T-cell (primary cell): ENCODE measurements around the gene MOK. TPM values are rescaled to one million over a fixed set of nuclear protein-coding genes. Genes with fewer than 3 reads are reported as not detected.

ENCODE experiments used
- ATAC-seq, 4 experiments: fragments of 200-7000 bp in 3 of 4; fragments of 150-1000 bp in 1 of 4; cut with Tn5 transposase; replicated peaks in 1 of 4; 1 replicate in 3 of 4; 2 replicates in 1 of 4; pipeline ENCODE4 v1.10.0; 2021; ENCODE audit warnings: moderate library complexity in 3 of 4, mild to moderate bottlenecking in 2 of 4, moderate number of reproducible peaks in 1 of 4
- CTCF ChIA-PET, 2 donors: fragments of 300-600 bp; sonication (Branson Sonifier 250); formaldehyde crosslinking; loops; one replicate each; lab custom pipeline; 2022; ENCODE audit warnings: antibody characterized with exemption in 2 of 2; lab: Charles Lee
- POLR2A ChIA-PET, 2 donors: fragments of 300-600 bp; sonication (Branson Sonifier 250); formaldehyde crosslinking; loops; one replicate each; lab custom pipeline; 2022; ENCODE audit warnings: antibody characterized with exemption in 2 of 2; lab: Charles Lee
- DNase-seq, 35 experiments: peaks; one replicate each; pipeline versions ENCODE4 v3.0.0 to v3.0.0-alpha.2; 2013 to 2023
- H3K27ac ChIP-seq: one replicate; pipeline ENCODE4 v1.5.1; 2013; ENCODE audit warnings: low read length
- H3K27me3 ChIP-seq, 2 experiments: replicated peaks in 1 of 2; 1 replicate in 1 of 2; 2 replicates in 1 of 2; pipeline versions ENCODE4 v1.6.1 to v1.7.0; 2013; ENCODE audit warnings: low read length in 1 of 2, mixed read lengths in 1 of 2; ENCODE audit not compliant: control insufficient read depth in 2 of 2, insufficient read depth in 2 of 2; ENCODE audit errors: extremely low read depth in 1 of 2
- H3K36me3 ChIP-seq, 2 donors: 1 replicate in 1 of 2; 2 replicates in 1 of 2; pipeline versions ENCODE4 v1.6.1 to v1.7.0; 2013; ENCODE audit warnings: low read length in 1 of 2; ENCODE audit not compliant: control insufficient read depth in 2 of 2, insufficient read depth in 1 of 2; ENCODE audit errors: extremely low read depth in 1 of 2
- H3K4me1 ChIP-seq, 2 experiments: 1 replicate in 1 of 2; 2 replicates in 1 of 2; pipeline versions ENCODE4 v1.6.1 to v1.7.0; 2013; ENCODE audit warnings: low read length in 2 of 2, mixed read lengths in 1 of 2; ENCODE audit not compliant: insufficient read depth in 2 of 2, control insufficient read depth in 1 of 2; ENCODE audit errors: extremely low read depth in 1 of 2
- H3K4me3 ChIP-seq, 2 donors: 1 replicate in 1 of 2; 2 replicates in 1 of 2; pipeline versions ENCODE4 v1.5.1 to v1.7.0; 2013; ENCODE audit warnings: mild to moderate bottlenecking in 2 of 2, low read length in 1 of 2, moderate library complexity in 1 of 2; ENCODE audit not compliant: control insufficient read depth in 1 of 2; ENCODE audit errors: extremely low read depth in 1 of 2
- H3K9me3 ChIP-seq: 2 replicates; pipeline ENCODE4 v1.7.0; 2013
- H3K27ac Mint-ChIP-seq, 2 donors: one replicate each; pipeline ENCODE4 v1.8.0; 2020 to 2021; ENCODE audit warnings: mild to moderate bottlenecking in 2 of 2, mixed read lengths in 2 of 2
- H3K27me3 Mint-ChIP-seq, 2 donors: one replicate each; pipeline ENCODE4 v1.8.0; 2021 to 2022; ENCODE audit warnings: mixed read lengths in 2 of 2
- H3K36me3 Mint-ChIP-seq: one replicate; pipeline ENCODE4 v1.8.0; 2021; ENCODE audit warnings: mixed read lengths
- H3K4me1 Mint-ChIP-seq, 3 donors: one replicate each; pipeline ENCODE4 v1.8.0; 2020 to 2022; ENCODE audit warnings: mixed read lengths in 3 of 3, mild to moderate bottlenecking in 1 of 3
- H3K4me3 Mint-ChIP-seq, 3 donors: one replicate each; pipeline ENCODE4 v1.8.0; 2020 to 2022; ENCODE audit warnings: mild to moderate bottlenecking in 3 of 3, mixed read lengths in 3 of 3, moderate library complexity in 3 of 3
- H3K9me3 Mint-ChIP-seq, 3 donors: one replicate each; pipeline ENCODE4 v1.8.0; 2020 to 2022; ENCODE audit warnings: mixed read lengths in 3 of 3
- WGBS: methylation state at CpG from one replicate; pipeline ENCODE4 v1.1.5; 2013; ENCODE audit warnings: missing lambda C conversion rate; ENCODE audit not compliant: insufficient coverage; 5-methylcytosine and 5-hydroxymethylcytosine counted together
- total RNA-seq, 35 experiments: library from RNA in 6 of 35; stranded (reverse) in 6 of 35; fragments of 120-200 nt in 1 of 35; gene quantifications; one replicate each; pipeline versions ENCODE4 v1.2.1 to v1.2.4 and lab custom pipeline; 2013 to 2026

MOK gene
- total RNA-seq, 5 donors from 2014 or later (not counting 1 experiment from before 2014, with no cell fraction given), result 0.77 to 4.1 (median 1.9) TPM

DNA sequence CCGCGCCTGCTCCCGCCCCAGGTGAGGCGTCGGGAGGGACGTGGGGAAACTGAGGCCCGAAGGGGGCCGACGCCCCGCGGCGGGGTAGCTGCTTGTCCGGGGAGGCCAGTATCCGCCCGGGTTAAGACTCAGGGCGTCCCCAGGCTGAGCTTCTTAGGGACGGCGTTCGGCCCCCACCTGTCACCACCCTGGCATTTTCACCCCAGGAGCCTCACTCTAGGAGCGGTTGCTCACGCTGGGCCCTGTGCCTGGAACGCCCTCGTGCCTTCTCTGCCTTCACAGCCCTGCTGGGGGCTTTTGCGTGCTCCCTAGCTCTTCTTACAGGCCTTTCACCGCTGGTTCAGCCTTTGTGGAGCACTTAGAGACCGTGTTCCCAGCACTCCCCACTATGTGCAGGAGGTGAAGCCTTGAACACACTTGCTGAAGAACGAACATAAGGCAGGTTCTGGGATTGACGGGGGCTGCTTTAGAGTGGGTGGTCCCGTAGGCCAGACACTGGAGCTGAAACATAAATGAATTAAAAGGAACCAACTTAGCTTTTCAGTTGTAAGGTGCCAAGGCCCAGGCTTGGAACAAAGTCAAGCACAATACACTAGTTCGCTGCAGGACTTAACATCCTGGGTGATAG, 15.2 kb upstream of the MOK start:
- peaks cover 0 to 4% of the 10 kb centered on the region in 2 donors for H3K36me3 ChIP-seq
- peak; percentile 37 to 43 (median 40) for ATAC-seq
- no peaks in the 10 kb centered on the region for H3K9me3 ChIP-seq
- peaks cover 28 to 46% of the 10 kb centered on the region in 2 experiments for H3K4me1 ChIP-seq
- peak overlapping the region; percentile 70 to 99 for H3K4me3 ChIP-seq
- CTCF ChIA-PET, result interaction anchor here (0.5 to 1.5 kb wide), 3 partner anchors 14 to 360 kb away, joined by 3 to 4 read pairs (median 3); no protein-coding TSS in a partner anchor
- Mint-ChIP-seq H3K4me1 (peaks cover 43 to 61% (median 56%) of the 10 kb centered on the region in 3 donors), H3K4me3 (peak overlapping the region; percentile 80 to 95 (median 89)), H3K27me3 (peaks cover 0 to 2% of the 10 kb centered on the region in 2 donors), H3K9me3 (no peaks in the 10 kb centered on the region), H3K27ac (peak overlapping the region; percentile 93 to 94), H3K36me3 (no peaks in the 10 kb centered on the region)
- peak overlapping the region; percentile 92 for H3K27ac ChIP-seq
- no peaks in the 10 kb centered on the region for H3K27me3 ChIP-seq
- POLR2A ChIA-PET, result interaction anchor here (0.6 kb wide), 2 partner anchors 12 to 163 kb away, joined by 3 to 5 read pairs; no protein-coding TSS in a partner anchor
- 5% methylated on average over 25 of the region's 30 CpGs for WGBS
- peak in 33 of 35 experiments; percentile 11 to 69 (median 37) for DNase-seq

- H3K27ac ChIP-seq, result peak within 1 kb of the TSS; percentile 95
- H3K9me3 ChIP-seq, result no peaks in the 10 kb centered on the region
- Mint-ChIP-seq H3K27ac (peak within 1 kb of the TSS; percentile 96), H3K4me3 (peak within 1 kb of the TSS; percentile 94 to 95 (median 94)), H3K27me3 (peaks cover 0 to 2% of the 10 kb centered on the region in 2 donors), H3K9me3 (no peaks in the 10 kb centered on the region), H3K4me1 (peaks cover 45 to 67% (median 63%) of the 10 kb centered on the region in 3 donors), H3K36me3 (no peaks in the 10 kb centered on the region)
- peak within 1 kb of the TSS; percentile 86 to 99 for H3K4me3 ChIP-seq
- ATAC-seq, result peak; percentile 71 to 76 (median 74)
- WGBS, result under 1% methylated on average over 64 of the region's 71 CpGs
- peak; percentile 85 to 96 (median 91) for DNase-seq
- no peaks in the 10 kb centered on the region for H3K27me3 ChIP-seq
- peaks cover 28 to 49% of the 10 kb centered on the region in 2 experiments for H3K4me1 ChIP-seq
- peaks cover 0 to 4% of the 10 kb centered on the region in 2 donors for H3K36me3 ChIP-seq
- ChIA-PET POLR2A (interaction anchor here (0.6 to 1.6 kb wide), 4 partner anchors 11 to 162 kb away, joined by 3 to 7 read pairs (median 6); partner anchors contain the start of genes CINP (in 1 of the 2), MOK (in 1 of the 2) and TECPR2 (in 1 of the 2)), CTCF (interaction anchor here (1.2 to 1.5 kb wide), 2 partner anchors 14 to 15 kb away, joined by 3 read pairs; no protein-coding TSS in a partner anchor)
Observed at GRCh38 chr14:102319351-102320032, 14.5 kb upstream of the MOK start, which contains the start of gene ZNF839. ZNF839 (plus strand) TSS chr14:102319746; CDS start chr14:102319766, 20 bp downstream.

- Histone ChIP-seq H3K36me3 (peaks cover 0 to 4% of the 10 kb centered on the region in 2 donors), H3K9me3 (no peaks in the 10 kb centered on the region), H3K27ac (peak overlapping the region; percentile 95), H3K4me1 (peaks cover 28 to 53% of the 10 kb centered on the region in 2 experiments), H3K27me3 (no peaks in the 10 kb centered on the region), H3K4me3 (peak overlapping the region; percentile 86 to 99)
- H3K9me3 Mint-ChIP-seq, result no peaks in the 10 kb centered on the region
- WGBS, result 100% methylated on average over 3 of the region's 15 CpGs
- H3K27ac Mint-ChIP-seq, result peak overlapping the region; percentile 96
- CTCF ChIA-PET, result interaction anchor here (1.2 to 2.8 kb wide), 2 partner anchors 14 kb away, joined by 3 to 28 read pairs; partner anchors contain the start of gene MOK (in 1 of the 2)
- DNase-seq (peak in 1 of 35 experiments; percentile 14), ATAC-seq (no peak)
- H3K4me1 Mint-ChIP-seq, result peaks cover 52 to 74% (median 70%) of the 10 kb centered on the region in 3 donors
- peak overlapping the region; percentile 94 to 95 (median 94) for H3K4me3 Mint-ChIP-seq
- H3K36me3 Mint-ChIP-seq, result no peaks in the 10 kb centered on the region
- POLR2A ChIA-PET, result interaction anchor here in 1 of 2 donors (0.6 to 1.6 kb wide), 2 partner anchors 14 to 44 kb away, joined by 6 to 7 read pairs; partner anchors contain the start of genes CINP, MOK and TECPR2
- H3K27me3 Mint-ChIP-seq, result peaks cover 0 to 2% of the 10 kb centered on the region in 2 donors
Observed at GRCh38 chr14:102318781-102319276, 13.9 kb upstream of the MOK start.

GRCh38 chr14:102317564-102318248, 12.7 kb upstream of the MOK start:
- H3K27me3 Mint-ChIP-seq, result peaks cover 0 to 2% of the 10 kb centered on the region in 2 donors
- H3K27me3 ChIP-seq, result no peaks in the 10 kb centered on the region
- 83% methylated on average over 9 of the region's 12 CpGs for WGBS
- H3K36me3 ChIP-seq, result peaks cover 0 to 4% of the 10 kb centered on the region in 2 donors
- DNase-seq, result peak in 11 of 35 experiments; percentile 7 to 52 (median 26)
- H3K4me1 ChIP-seq, result peaks cover 28 to 58% of the 10 kb centered on the region in 2 experiments
- no peaks in the 10 kb centered on the region for H3K9me3 Mint-ChIP-seq
- H3K4me1 Mint-ChIP-seq, result peaks cover 55 to 70% (median 68%) of the 10 kb centered on the region in 3 donors
- peak overlapping the region; percentile 93 to 96 for H3K27ac Mint-ChIP-seq
- ChIA-PET POLR2A (interaction anchor here in 1 of 2 donors (0.7 to 1.6 kb wide), 3 partner anchors 10 to 15 kb away, joined by 3 to 12 read pairs (median 7); partner anchors contain the start of gene MOK), CTCF (interaction anchor here in 1 of 2 donors (2.8 kb wide), 1 partner anchor 13 kb away, joined by 28 read pairs; the partner anchor contains the start of gene MOK)
- peak overlapping the region; percentile 94 to 95 (median 94) for H3K4me3 Mint-ChIP-seq
- H3K4me3 ChIP-seq, result peak overlapping the region; percentile 55 to 62
- H3K36me3 Mint-ChIP-seq, result no peaks in the 10 kb centered on the region
- H3K9me3 ChIP-seq, result no peaks in the 10 kb centered on the region
- ATAC-seq, result no peak
- H3K27ac ChIP-seq, result peak overlapping the region; percentile 56

DNA sequence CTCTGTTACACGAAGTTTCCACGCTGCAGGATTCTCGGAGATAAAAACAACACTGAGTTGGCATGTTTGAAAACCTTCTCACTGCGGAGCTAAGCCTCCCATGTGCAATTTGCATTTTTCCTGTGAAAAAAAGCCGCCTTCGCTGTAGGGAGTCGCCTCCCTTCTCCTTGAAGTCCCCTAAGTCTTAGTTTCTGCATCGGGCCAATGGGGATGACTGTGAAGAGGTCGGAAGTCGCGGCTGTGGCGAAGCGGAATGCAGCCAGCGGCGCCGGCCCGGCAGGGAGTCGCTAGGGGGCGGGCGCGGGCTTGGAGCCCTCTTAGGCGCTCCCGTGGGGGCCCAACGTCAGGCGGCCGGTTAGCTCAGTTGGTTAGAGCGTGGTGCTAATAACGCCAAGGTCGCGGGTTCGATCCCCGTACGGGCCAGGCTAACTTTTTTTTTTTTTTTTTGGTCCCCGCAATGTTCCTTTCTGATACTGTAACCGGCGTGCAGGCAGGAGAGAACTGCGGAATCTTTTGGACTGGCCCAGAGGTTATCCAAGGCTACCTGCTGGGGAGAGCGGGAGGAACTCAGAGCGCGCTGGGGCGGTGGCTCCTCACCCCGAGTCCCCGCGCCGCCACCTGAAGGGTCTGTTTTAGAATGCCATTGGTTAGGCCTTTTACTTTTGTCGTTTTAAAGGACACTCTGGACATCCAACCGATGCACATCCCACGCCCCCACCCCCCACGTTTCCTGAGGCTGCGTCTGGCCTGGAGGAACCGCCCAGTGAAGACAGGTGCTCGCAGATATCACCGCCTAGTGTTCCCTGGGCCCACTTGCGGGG, 12.0 kb upstream of the MOK start:
- ATAC-seq, result peak; percentile 66 to 71 (median 68)
- Mint-ChIP-seq H3K27ac (peak overlapping the region; percentile 93 to 96), H3K36me3 (no peaks in the 10 kb centered on the region), H3K4me3 (peak overlapping the region; percentile 94 to 95 (median 94)), H3K4me1 (peaks cover 55 to 66% (median 63%) of the 10 kb centered on the region in 3 donors), H3K27me3 (peaks cover 0 to 2% of the 10 kb centered on the region in 2 donors), H3K9me3 (no peaks in the 10 kb centered on the region)
- ChIA-PET CTCF (interaction anchor here in 1 of 2 donors (0.7 to 2.8 kb wide), 2 partner anchors 12 to 251 kb away, joined by 4 to 28 read pairs; partner anchors contain the start of gene MOK), POLR2A (interaction anchor here (0.6 to 1.0 kb wide), 8 partner anchors 9 to 1241 kb away, joined by 3 to 12 read pairs (median 6); partner anchors contain the start of gene MOK (in 1 of the 2))
- no peaks in the 10 kb centered on the region for H3K27me3 ChIP-seq
- H3K27ac ChIP-seq, result peak overlapping the region; percentile 56
- peaks cover 0 to 2% of the 10 kb centered on the region in 2 donors for H3K36me3 ChIP-seq
- H3K4me3 ChIP-seq, result peak overlapping the region; percentile 55 to 62
- peak; percentile 79 to 99 (median 91) for DNase-seq
- peaks cover 28 to 58% of the 10 kb centered on the region in 2 experiments for H3K4me1 ChIP-seq
- 2% methylated on average over 44 of the region's 54 CpGs for WGBS
- no peaks in the 10 kb centered on the region for H3K9me3 ChIP-seq
